22Rv1 (cell line): ENCODE results near the gene CLGN.

Source experiments
- CTCF ChIP-seq: fragments of 450-650 bp; IDR thresholded peaks from 2 replicates; pipeline ENCODE4 v1.5.1; 2017; ENCODE audit warnings: mild to moderate bottlenecking
- ZFX ChIP-seq: fragments of 450-650 bp; IDR thresholded peaks from 2 replicates; pipeline ENCODE4 v1.6.1; 2017; ENCODE audit warnings: antibody characterized with exemption, borderline replicate concordance

- TF ChIP-seq CTCF (no peak), ZFX (no peak)
Observed at GRCh38 chr4:140472156-140472555, 44.7 kb upstream of the CLGN start.
